Glutamatergic neuron (in vitro differentiated cells): Measurements from ENCODE around the gene IPMK. TPM values are rescaled to one million over a fixed set of nuclear protein-coding genes. Genes with fewer than 3 reads are reported as not detected.

Experiments used
- DNase-seq: peaks from one replicate; pipeline ENCODE4 v3.0.0; 2022
- H3K27ac Mint-ChIP-seq: one replicate; pipeline ENCODE4 v1.8.0; 2020; ENCODE audit warnings: mild to moderate bottlenecking, mixed read lengths, inconsistent platforms; ENCODE audit not compliant: unreplicated experiment
- H3K27me3 Mint-ChIP-seq: one replicate; pipeline ENCODE4 v1.8.0; 2020; ENCODE audit warnings: mild to moderate bottlenecking, moderate library complexity, mixed read lengths, inconsistent platforms; ENCODE audit not compliant: unreplicated experiment
- H3K36me3 Mint-ChIP-seq: one replicate; pipeline ENCODE4 v1.8.0; 2020; ENCODE audit warnings: mild to moderate bottlenecking, mixed read lengths, inconsistent platforms; ENCODE audit not compliant: unreplicated experiment
- H3K4me1 Mint-ChIP-seq: one replicate; pipeline ENCODE4 v1.8.0; 2020; ENCODE audit warnings: mild to moderate bottlenecking, low read depth, mixed read lengths, inconsistent platforms; ENCODE audit not compliant: unreplicated experiment
- H3K4me3 Mint-ChIP-seq: one replicate; pipeline ENCODE4 v1.8.0; 2020; ENCODE audit warnings: mild to moderate bottlenecking, mixed read lengths, inconsistent platforms; ENCODE audit not compliant: unreplicated experiment
- H3K9me3 Mint-ChIP-seq: one replicate; pipeline ENCODE4 v1.8.0; 2020; ENCODE audit warnings: mild to moderate bottlenecking, moderate library complexity, mixed read lengths, inconsistent platforms; ENCODE audit not compliant: unreplicated experiment
- CTCF ChIP-seq: fragments of 200-600 bp; sonication (generic); IDR thresholded peaks from one replicate; pipeline ENCODE4 v1.5.0; 2021; ENCODE audit not compliant: partially characterized antibody, unreplicated experiment
- long read RNA-seq: library from polyadenylated mRNA; unstranded; transcript quantifications from one replicate; pipeline ENCODE4 v2.0.0, GENCODE V29; 2020; ENCODE audit not compliant: unreplicated experiment
- total RNA-seq: library from RNA; stranded (reverse); fragmentation: NEBNext Ultra II Directional; extraction: Animal tissue kit (Norgen Biotek cat#: 25700); gene quantifications from one replicate; pipeline ENCODE4 v1.2.1, GENCODE V29; 2021; ENCODE audit not compliant: unreplicated experiment

IPMK gene
- 7.6 TPM for total RNA-seq
- long read RNA-seq: 0 reads

GRCh38 chr10:58267713-58268453 is at the start of gene IPMK:
Gene IPMK (minus strand): TSS chr10:58267894. CDS start chr10:58267611, 283 bp downstream.
- Mint-ChIP-seq H3K27ac (peak within 1 kb of the TSS; percentile 89), H3K36me3 (peaks cover 5% of the 10 kb centered on the region), H3K4me1 (peaks cover 8% of the 10 kb centered on the region), H3K4me3 (peak within 1 kb of the TSS; percentile 98), H3K9me3 (peaks cover 10% of the 10 kb centered on the region), H3K27me3 (peaks cover 7% of the 10 kb centered on the region)
- TF ChIP-seq CTCF: no peak
- peak; percentile 94 for DNase-seq

GRCh38 chr10:58316874-58317273 is 49.2 kb upstream of the IPMK start:
- TF ChIP-seq CTCF: no peak
- H3K9me3 Mint-ChIP-seq: no peaks in the 10 kb centered on the region
- H3K36me3 Mint-ChIP-seq: no peaks in the 10 kb centered on the region

GRCh38 chr10:58311026-58311425 is 43.3 kb upstream of the IPMK start:
- Mint-ChIP-seq H3K4me3 (no peak overlapping the region), H3K9me3 (no peaks in the 10 kb centered on the region), H3K27me3 (no peaks in the 10 kb centered on the region), H3K4me1 (no peaks in the 10 kb centered on the region), H3K27ac (no peak overlapping the region), H3K36me3 (no peaks in the 10 kb centered on the region)
- no peak for TF ChIP-seq CTCF
- no peak for DNase-seq

More at GRCh38 chr10:58316874-58317273, 49.2 kb upstream of the IPMK start:
- Mint-ChIP-seq H3K27ac (no peak overlapping the region), H3K27me3 (no peaks in the 10 kb centered on the region), H3K4me3 (no peak overlapping the region), H3K4me1 (no peaks in the 10 kb centered on the region)
- DNase-seq: no peak

GRCh38 chr10:58307676-58308075 is 40.0 kb upstream of the IPMK start:
- no peaks in the 10 kb centered on the region for H3K27me3 Mint-ChIP-seq
- no peak for DNase-seq
- H3K4me3 Mint-ChIP-seq: no peak overlapping the region
- no peak overlapping the region for H3K27ac Mint-ChIP-seq
- no peaks in the 10 kb centered on the region for H3K36me3 Mint-ChIP-seq
- TF ChIP-seq CTCF: no peak
- H3K9me3 Mint-ChIP-seq: no peaks in the 10 kb centered on the region
- H3K4me1 Mint-ChIP-seq: no peaks in the 10 kb centered on the region

- H3K4me3 Mint-ChIP-seq: no peak overlapping the region
- no peak overlapping the region for H3K27ac Mint-ChIP-seq
- no peaks in the 10 kb centered on the region for H3K9me3 Mint-ChIP-seq
- no peak for DNase-seq
- H3K36me3 Mint-ChIP-seq: no peaks in the 10 kb centered on the region
- H3K27me3 Mint-ChIP-seq: no peaks in the 10 kb centered on the region
- TF ChIP-seq CTCF: no peak
- no peaks in the 10 kb centered on the region for H3K4me1 Mint-ChIP-seq
These were observed 38.1 kb upstream of the IPMK start for GRCh38 chr10:58305821-58306220.
